OCI-LY3 (cell line): ENCODE measurements around the gene TOR4A.
A peak's percentile ranks its signal among the peaks of the same experiment; 100 is the strongest.

Experiments
- EZH2phosphoT487 ChIP-seq: fragments of 200-600 bp; shearing (Covaris generic); IDR thresholded peaks from 2 replicates; pipeline ENCODE4 v1.6.1; 2018; ENCODE audit warnings: antibody characterized with exemption, mixed run types, low read depth
- TF ChIP-seq, protein P1 (sequence below): fragments of 200-600, 300-600 bp; sonication (generic); IDR thresholded peaks from 2 replicates; pipeline ENCODE4 v1.5.1; 2014; ENCODE audit warnings: antibody characterized with exemption, low read length, low read depth

DNA sequence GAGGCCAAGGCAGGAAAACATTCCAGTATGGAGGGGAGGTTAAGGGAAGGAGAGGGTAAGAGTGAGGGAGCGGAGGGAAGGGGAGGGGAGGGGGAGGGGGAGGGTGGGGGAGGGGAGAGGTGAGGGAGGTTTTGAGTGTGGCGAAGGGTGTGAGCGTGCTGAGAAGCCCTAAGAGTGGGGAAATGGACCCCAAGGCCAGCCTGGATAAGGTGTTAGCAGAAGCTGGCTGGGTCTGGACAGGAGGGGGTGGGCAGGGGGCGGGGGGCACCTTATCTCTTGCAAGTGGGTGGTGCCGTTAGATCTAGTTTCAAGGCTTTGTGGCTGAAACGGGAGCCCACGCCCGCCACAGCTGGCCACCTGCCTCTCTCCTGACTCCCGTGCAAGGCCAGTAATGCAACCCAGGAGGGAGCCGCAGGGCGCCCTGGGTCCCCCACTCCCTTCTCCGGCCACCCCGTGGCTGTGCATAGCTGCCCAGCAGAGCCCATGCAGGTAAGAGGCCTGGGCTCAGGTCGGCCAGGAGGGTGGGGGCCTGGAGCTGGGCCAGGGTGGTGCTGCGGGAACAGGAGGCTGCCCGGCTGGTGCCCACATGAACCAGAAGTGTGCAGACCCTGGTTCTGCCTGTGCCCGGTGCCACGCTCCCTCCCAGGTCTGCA is 49.5 kb upstream of the TOR4A start:
- TF ChIP-seq, protein P1, sequence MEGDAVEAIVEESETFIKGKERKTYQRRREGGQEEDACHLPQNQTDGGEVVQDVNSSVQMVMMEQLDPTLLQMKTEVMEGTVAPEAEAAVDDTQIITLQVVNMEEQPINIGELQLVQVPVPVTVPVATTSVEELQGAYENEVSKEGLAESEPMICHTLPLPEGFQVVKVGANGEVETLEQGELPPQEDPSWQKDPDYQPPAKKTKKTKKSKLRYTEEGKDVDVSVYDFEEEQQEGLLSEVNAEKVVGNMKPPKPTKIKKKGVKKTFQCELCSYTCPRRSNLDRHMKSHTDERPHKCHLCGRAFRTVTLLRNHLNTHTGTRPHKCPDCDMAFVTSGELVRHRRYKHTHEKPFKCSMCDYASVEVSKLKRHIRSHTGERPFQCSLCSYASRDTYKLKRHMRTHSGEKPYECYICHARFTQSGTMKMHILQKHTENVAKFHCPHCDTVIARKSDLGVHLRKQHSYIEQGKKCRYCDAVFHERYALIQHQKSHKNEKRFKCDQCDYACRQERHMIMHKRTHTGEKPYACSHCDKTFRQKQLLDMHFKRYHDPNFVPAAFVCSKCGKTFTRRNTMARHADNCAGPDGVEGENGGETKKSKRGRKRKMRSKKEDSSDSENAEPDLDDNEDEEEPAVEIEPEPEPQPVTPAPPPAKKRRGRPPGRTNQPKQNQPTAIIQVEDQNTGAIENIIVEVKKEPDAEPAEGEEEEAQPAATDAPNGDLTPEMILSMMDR: 0 out of 2 replicates have a peak, but pooled peaks have one; percentile 2
- no peak for TF ChIP-seq EZH2phosphoT487
